H54 (cell line): Measurements from ENCODE around the gene DNAJC11.
"Not testable (repeated sequence)": the region's sequence is repeated elsewhere in the genome, so short reads cannot be mapped to it uniquely, and the experiment has no call there.

ENCODE experiments used
- DNase-seq: peaks from one replicate; pipeline ENCODE4 v3.0.0; 2011; ENCODE audit warnings: low spot score, mixed read lengths; ENCODE audit not compliant: insufficient read length
- FAIRE-seq: peaks from 3 replicates; lab custom pipeline; 2011; peaks lifted over from hg19 to GRCh38; lab: Jason Lieb, UNC
- POLR2A ChIP-seq: IDR thresholded peaks from 2 replicates; pipeline ENCODE4 v1.6.1; 2011; ENCODE audit warnings: low read depth, mild to moderate bottlenecking, low read length

The DNAJC11 gene

DNA sequence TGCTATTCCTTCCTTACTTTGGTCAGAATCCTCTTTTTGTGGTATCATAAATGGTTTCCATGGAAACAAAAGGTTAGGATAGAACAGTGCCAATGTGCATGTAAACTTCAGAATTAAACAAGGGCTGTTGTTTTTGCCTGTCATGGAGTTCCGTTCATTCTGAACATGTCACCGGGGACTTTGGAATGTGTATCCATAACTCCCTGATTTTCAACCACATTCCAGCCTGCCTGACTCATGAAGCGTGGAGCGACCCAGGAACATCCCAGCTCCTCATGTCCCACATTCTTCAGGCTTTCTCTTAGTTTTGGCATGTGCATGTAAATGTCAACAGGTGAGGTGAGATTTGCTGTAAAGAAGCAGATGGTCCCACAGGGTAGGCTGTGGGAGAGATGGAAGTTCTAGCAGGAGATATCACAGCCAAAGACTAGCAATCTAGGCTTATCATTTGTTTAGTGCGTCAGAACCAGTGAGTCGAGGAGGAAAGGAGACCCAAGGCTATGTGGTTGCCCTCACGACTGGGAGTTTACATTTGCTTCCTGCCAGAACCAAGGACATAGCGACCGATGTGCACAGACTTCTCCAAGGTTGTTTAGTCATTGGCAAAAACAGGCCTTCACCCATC is 23.0 kb upstream of the DNAJC11 start:
- FAIRE-seq: peak; percentile 33

DNA sequence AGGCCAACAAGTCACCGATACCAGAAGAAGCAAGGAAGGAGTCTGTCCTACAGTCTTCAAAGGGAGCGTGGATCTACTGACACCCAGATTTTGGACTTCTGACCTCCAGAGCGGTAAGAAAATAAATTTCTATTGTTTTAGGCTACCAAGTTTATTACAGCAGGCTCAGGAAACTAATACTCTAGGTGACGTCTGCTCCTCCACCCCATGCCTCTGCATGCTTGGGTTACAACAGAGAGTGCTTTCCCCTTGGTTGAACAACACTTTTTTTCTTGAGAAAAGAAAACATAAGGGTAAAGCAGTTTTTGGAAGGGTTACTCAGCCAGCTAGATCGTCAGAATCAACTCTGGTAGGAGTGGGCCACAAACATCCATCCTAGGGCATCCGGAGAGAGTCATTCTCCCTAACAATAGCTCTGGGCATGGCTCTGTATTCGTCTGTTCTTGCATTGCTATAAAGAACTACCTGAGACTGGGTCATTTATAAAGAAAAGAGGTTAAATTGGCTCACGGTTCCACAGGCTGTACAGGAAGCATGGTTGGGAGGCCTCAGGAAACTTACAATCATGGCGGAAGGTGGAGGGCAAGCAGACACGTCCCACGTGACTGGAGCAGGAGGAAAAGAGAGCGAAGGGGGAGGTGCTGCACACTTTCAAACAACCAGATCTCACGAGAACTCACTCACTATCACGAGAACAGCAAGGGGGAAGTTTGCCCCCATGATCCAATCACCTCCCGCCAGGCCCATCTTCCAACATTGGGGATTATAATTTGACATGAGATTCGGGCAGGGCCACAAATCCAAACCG is 22.2 kb upstream of the DNAJC11 start:
- DNase-seq: no peak
- FAIRE-seq: no peak
- TF ChIP-seq POLR2A: no peak

More for the DNA sequence above, 23.0 kb upstream of the DNAJC11 start:
- no peak for TF ChIP-seq POLR2A
- peak; percentile 57 for DNase-seq

DNA sequence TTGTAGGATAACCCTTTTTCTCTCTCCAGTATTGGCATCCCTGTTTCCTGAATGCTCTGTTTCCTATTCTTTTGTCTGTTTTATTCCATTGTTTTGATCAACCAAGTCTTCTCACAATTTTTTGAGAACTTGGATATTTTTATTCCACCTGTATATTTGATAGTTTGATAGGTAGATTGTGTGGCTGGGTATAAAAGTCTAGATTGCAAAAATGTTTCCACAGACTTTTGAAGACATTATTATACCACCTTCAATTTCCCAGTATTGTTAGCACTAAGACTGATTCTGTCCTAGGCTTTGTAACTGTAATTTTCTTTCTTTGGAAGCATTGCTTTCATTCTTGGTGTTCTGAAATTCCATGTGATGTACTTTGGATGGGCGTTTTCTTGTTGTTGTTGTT is 9.6 kb upstream of the DNAJC11 start:
- TF ChIP-seq POLR2A: no peak
- FAIRE-seq (no peak), DNase-seq (no peak)

DNA sequence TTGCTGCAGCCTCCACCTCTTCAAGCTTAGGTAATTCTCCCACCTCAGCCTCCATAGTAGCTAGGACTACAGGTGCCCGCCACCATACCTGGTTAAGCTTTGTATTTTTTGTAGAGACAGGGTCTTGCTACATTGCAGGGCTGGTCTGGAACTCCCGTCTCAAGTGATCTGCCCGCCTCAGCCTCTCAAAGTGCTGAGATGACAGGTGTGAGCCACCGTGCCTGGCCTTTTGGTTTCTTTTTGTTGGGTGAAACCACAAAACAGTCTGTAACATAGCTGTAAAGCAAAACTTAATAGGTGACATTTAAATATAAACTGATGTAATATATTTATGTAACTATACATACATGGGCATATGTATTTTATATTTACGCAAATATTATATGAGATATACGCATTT is 3.1 kb upstream of the DNAJC11 start:
- DNase-seq (no peak), FAIRE-seq (no peak)
- TF ChIP-seq POLR2A: no peak

DNA sequence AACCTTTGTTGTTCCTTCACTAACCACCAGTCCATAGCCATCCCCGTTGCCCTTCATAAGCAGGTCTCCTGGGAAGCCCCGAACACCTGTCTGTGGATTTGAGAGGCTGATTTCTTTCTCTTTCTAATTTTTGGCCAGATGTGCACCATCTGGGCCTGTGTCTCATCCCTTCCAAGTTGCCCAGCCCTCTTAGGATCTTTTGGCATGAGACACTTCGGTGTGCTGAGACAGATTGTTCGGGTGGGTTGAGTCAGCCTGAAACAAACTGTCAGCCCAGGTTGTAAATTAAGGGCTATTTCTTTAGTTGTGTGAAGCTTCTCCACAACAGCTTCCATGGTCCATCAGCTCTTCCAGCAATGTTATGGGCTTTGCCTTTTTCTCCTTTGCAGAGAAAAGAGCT is 1.4 kb upstream of the DNAJC11 start:
- TF ChIP-seq POLR2A: no peak

DNA sequence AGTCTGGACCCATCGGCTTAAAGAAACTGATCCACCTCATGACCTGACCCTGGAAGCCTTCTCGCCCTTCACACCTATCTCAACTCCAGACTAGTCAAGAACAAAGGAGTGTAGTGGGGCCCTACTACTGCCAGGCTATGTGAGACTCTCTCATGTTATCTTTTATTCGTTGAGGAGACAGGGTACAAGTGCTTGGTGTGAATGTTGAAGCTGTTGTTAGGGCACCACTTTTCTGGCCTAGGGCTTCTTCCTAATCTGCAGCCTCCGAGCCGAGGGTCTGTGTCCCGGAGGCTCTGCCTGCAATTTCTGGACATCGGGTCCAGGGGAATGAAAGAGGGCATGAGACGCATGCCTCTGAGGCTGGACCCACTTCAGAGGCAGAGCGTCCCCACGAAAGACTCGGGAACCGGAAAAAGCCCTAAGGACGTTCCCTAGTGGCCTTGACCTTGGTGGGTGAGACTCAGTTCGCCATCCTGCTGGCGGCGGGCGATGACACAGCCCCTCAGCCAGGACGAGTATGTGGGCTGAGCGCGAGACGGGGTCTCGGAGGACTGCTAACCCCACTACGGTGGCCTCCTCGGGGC is 671 bp downstream of the DNAJC11 start:
- DNase-seq (no peak), FAIRE-seq (no peak)
- no peak for TF ChIP-seq POLR2A

More for the DNA sequence above, 1.4 kb upstream of the DNAJC11 start:
- DNase-seq: no peak
- FAIRE-seq: no peak

DNA sequence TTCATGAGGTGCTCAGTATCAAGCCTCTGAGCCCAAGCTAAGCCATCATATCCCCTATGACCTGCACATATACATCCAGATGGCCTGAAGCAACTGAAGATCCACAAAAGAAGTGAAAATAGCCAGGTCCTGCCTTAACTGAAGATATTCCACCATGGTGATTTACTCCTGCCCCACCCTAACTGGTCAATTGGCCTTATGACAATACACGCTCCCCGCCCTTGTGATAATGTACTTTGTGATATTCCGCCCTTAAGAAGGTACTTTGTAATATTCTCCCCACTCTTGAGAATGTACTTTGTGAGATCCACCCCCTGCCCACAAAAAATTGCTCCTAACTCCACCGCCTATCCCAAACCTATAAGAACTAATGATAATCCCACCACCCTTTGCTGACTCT is 1.7 kb downstream of the DNAJC11 start:
- FAIRE-seq: not testable (repeated sequence)

DNA sequence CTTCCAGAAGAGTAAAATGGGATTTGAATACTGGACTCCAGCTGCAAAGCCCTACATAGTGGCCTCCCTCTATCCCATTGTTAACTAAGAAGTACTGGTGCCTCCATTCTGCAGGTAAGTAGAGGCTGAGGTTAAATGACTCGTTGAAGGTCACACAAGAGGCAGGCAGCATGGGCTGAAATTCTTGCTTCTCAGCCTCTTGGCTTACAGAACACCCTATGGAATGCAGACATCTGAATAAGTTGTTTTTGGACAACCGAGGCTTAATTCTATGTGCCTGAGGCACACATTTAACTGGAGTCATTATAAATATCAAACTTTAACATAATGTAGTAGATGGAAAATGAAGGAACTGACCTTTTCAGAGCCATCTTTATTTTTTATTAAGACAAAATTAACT is 5.7 kb downstream of the DNAJC11 start:
- TF ChIP-seq POLR2A: no peak
- DNase-seq (no peak), FAIRE-seq (no peak)

More for the DNA sequence above, 1.7 kb downstream of the DNAJC11 start:
- not testable (repeated sequence) for DNase-seq

DNA sequence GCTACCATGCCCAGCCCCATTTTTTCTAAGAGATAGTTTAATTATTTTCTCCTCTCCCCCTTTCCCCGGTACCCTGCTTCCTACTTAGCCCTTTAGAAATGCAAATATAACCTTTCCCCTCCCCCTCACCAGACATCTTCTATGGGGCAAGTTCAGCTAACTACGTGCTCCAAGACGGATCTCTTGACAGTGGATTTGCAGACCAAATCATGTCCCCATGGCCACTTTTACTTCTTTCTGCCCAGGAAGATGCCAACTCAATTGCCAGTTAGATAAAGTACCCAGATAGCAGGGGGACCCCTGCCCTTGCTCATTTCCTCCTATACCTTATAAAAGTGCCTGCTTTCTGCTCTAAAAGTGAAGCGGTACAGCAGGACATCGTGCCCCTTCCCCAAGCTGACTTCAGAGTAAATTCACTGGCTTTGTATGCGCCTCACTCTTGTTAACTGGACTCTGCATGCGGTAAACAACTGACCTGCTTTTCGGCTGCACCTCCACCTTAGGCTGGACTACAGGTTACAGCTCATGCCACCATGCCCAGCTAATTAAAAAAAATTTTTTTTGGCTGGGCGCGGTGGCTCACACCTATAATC is 7.4 kb downstream of the DNAJC11 start:
- no peak for TF ChIP-seq POLR2A
- FAIRE-seq (no peak), DNase-seq (no peak)

DNA sequence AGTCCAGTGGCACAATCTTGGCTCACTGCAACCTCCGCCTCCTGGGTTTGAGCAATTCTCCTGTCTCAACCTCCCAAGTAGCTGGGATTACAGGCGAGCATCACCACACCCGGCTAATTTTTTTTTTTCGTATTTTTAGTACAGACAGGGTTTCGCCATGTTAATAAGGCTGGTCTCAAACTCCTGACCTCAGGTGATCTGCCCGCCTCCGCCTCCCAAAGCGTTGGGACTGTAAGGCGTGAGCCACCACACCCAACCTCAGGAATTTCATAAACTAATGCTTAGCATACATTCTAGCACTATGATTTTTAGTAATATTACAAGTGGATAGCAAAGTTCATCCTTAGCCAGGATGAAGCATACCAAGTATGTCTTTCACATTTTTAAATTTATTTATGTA is 8.7 kb downstream of the DNAJC11 start:
- no peak for FAIRE-seq
- DNase-seq: no peak
- TF ChIP-seq POLR2A: no peak

DNA sequence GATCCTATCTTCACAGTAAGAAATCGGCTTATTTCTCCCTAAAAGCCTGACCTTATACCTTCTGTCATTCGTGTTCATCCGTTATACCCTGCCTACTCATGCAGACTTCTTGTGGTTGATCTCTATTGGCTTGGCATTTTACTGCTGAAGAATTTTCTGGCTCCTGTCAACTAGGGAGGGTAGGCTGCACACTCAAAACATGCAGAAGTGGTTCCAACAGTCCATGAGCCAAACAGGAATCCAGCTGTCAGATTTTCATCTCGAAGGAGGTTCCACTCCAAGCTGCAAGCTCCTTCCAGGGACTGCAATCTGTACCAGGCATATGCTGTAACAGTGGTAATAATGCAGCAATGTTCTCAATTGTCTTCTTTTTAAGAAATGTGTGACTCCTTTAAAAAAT is 10.1 kb downstream of the DNAJC11 start:
- FAIRE-seq (no peak), DNase-seq (no peak)
- no peak for TF ChIP-seq POLR2A

DNA sequence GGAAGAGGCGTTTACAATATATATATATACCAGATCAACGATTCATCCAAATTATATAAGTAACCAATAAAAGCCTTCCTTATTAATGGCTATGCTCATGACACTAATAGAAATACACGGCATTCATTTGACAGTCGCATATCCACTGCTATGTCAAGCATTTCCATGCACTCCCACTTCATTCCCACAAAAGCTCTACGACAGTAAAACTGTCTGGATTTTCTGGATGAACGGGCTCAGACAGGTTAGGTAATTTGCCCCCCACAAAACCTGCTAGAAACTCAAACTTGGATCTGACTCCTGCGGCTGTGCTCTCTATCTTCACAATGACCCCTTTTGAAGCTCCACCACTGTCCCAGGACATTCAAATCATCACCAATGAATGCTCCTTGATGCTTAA is 11.4 kb downstream of the DNAJC11 start:
- no peak for FAIRE-seq
- no peak for DNase-seq
- no peak for TF ChIP-seq POLR2A

DNA sequence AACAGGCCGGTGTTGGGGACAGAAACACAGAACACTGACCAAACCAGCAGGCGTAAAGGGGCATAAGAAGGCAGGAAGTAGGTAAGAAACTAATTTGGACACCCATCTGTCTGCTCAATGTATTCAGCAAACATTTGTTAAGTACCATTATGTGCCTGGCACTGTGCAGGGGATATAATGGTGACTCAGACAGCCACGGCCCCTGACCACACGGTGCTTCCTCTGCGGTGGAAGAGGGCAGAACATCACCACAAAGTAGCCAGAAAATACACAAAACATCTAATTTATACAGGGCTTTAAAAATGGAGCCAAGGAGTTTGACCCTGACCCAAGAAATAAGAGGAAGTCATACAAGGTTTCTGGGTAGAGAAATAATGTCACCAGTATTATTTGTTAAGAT is 12.9 kb downstream of the DNAJC11 start:
- no peak for TF ChIP-seq POLR2A
- DNase-seq (no peak), FAIRE-seq (no peak)

DNA sequence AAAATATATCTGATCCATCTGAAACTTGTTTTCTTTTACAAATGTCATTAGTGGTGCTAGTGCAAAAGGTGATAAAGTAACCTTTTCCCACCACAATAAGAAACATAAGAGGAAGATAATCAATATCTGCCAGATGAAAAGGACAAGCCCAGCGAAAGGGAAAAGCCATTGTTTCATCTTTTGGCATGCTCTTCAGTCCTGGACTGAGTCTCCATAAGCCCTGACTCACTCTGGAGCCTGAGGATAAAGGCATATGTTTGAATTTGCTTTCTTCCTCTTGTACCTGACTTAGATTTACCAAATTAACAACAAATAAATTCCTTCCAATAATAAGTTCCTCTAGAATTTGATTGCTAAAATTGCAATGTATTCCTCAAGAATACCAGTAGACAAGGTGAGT is 13.6 kb downstream of the DNAJC11 start:
- DNase-seq: no peak
- FAIRE-seq: no peak
- no peak for TF ChIP-seq POLR2A

DNA sequence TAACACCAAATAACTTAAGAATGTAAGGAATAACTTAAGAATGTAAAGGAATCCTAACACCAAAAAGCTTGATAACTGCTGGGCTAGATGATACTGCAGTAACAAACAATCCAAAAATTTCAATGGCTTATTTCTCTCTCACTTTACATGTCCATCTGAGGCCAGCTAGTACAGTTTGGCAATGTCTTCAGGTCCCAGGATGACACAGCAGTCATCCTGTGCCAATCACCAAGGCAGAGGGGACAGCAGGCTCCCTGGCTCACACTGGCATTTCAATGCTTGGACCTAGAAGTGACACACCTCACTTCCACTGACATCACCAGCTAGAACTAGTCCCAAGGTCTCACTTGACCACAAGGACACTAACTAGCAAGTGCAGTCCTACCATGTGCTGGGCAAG is 15.3 kb downstream of the DNAJC11 start:
- FAIRE-seq: no peak
- no peak for DNase-seq
- no peak for TF ChIP-seq POLR2A
